ENCODE data around the gene IL17RA.

IL17RA gene

DNA sequence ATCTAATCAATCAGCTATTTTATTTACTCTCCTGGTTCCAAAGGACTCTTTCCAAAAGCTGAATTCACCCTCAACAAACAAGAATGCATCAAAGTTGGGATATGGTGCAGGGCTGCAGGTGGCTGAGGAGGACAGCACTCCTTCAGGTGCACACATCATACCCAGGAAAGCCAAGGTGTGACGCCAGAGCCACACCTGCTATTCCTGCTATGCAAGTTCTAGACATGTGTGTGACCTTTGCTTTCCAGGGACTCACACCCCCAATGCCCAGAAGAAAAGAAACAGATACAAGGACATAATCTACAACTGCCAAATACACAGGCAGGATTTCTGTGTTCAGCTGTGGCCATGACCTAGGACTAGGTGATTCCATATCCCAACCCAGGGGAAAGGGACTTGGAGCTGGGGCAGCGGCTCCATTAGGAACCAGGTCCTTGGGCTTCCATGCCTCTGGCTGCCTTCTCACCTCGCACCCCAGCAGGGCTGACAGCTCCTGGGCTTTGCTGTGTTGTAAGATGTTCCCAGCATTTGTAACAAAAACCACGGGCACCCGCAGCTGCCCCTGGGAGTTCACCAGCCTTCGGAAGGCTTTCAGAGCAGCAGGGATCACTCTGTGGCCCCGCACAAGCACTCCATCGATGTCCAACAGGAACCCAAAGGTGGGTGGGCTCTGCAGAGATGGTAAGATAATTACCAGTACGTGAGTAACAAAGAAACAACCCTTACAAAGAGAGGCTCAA lies 64.4 kb downstream of the IL17RA start:
- Mint-ChIP-seq H3K4me1 (peaks cover 9% of the 10 kb centered on the region), H3K27ac (no peak overlapping the region), H3K4me3 (no peak overlapping the region), H3K9me3 (no peaks in the 10 kb centered on the region), H3K27me3 (ENCODE audit: low read depth, poor library complexity) (no peaks in the 10 kb centered on the region), H3K36me3 (ENCODE audit: low read depth) (peaks cover 29% of the 10 kb centered on the region)
- no peak for DNase-seq
- TF ChIP-seq, protein P1, sequence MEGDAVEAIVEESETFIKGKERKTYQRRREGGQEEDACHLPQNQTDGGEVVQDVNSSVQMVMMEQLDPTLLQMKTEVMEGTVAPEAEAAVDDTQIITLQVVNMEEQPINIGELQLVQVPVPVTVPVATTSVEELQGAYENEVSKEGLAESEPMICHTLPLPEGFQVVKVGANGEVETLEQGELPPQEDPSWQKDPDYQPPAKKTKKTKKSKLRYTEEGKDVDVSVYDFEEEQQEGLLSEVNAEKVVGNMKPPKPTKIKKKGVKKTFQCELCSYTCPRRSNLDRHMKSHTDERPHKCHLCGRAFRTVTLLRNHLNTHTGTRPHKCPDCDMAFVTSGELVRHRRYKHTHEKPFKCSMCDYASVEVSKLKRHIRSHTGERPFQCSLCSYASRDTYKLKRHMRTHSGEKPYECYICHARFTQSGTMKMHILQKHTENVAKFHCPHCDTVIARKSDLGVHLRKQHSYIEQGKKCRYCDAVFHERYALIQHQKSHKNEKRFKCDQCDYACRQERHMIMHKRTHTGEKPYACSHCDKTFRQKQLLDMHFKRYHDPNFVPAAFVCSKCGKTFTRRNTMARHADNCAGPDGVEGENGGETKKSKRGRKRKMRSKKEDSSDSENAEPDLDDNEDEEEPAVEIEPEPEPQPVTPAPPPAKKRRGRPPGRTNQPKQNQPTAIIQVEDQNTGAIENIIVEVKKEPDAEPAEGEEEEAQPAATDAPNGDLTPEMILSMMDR (IDR thresholded peaks at IDR 0.05) = no peak

DNA sequence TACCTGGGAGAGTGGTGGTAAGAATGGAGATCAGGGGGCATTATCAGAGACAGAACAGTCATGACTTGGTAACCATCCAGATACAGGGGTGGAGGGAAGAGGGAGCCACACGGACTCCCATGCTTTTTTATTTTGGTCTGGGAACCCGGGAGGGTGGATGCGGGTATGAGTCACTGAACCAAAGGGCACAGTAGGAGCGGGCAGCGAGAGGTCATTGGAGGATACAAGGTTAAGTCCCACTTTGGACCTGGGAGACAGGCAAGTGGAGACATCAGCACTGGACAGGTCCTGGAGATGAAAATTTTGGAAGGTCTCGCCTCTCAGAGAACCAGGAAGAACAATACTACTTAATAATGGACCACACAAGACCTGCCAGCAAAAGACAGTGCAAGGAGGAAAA lies 67.5 kb downstream of the IL17RA start:
- Mint-ChIP-seq H3K9me3 (no peaks in the 10 kb centered on the region), H3K36me3 (ENCODE audit: low read depth) (peaks cover 27% of the 10 kb centered on the region), H3K4me1 (peaks cover 21% of the 10 kb centered on the region), H3K4me3 (no peak overlapping the region), H3K27me3 (ENCODE audit: low read depth, poor library complexity) (no peaks in the 10 kb centered on the region), H3K27ac (peak overlapping the region; percentile 56)
- TF ChIP-seq, protein P1 (IDR thresholded peaks at IDR 0.05) = no peak
- DNase-seq = no peak

DNA sequence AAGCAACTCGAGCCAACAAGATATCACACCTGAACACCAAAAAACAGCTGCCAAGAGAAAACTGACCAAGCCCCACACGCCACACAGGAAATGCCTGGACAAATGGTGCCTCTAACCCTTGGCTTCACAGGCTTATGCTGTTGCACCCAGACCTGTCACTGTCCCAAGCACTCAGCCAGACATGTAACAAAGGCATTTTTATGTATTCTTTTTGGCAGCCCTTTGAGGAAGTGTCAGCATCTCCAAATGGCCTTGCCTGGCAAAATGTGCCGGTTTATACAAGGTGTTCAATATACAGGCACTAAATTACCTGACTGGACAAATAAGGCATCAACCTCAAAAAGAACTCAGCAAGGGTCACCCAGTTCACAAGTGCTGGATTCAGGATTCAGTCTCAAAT lies 68.2 kb downstream of the IL17RA start:
- Mint-ChIP-seq H3K36me3 (ENCODE audit: low read depth) (peaks cover 22% of the 10 kb centered on the region), H3K27ac (no peak overlapping the region), H3K9me3 (no peaks in the 10 kb centered on the region), H3K4me3 (no peak overlapping the region), H3K27me3 (ENCODE audit: low read depth, poor library complexity) (no peaks in the 10 kb centered on the region), H3K4me1 (peaks cover 25% of the 10 kb centered on the region)
- DNase-seq = no peak
- TF ChIP-seq, protein P1 (IDR thresholded peaks at IDR 0.05) = no peak

DNA sequence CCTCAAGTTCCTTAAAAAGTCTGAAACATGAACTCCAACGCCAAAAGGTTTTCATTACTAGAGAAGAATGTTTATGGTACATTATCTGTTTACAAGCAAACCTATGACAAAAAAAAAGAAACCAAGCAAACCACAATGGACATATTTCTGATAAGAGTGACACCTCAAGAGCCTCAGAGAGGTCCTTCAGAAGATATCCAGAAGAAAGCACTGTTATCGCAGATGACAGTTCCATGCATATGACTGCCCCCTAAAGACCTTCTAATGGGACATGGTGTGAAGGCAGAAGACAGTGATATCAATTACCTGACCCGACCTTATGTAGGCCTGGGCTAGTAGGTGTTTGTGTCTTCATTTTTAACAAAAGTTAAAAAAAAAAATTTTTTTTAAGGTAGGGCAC lies 71.1 kb downstream of the IL17RA start:
- Mint-ChIP-seq H3K4me3 (peak overlapping the region; percentile 12), H3K27me3 (ENCODE audit: low read depth, poor library complexity) (peaks cover 3% of the 10 kb centered on the region), H3K27ac (no peak overlapping the region), H3K36me3 (ENCODE audit: low read depth) (peaks cover 15% of the 10 kb centered on the region), H3K9me3 (no peaks in the 10 kb centered on the region), H3K4me1 (peaks cover 36% of the 10 kb centered on the region)
- no peak for DNase-seq
- TF ChIP-seq, protein P1 (IDR thresholded peaks at IDR 0.05) = no peak

DNA sequence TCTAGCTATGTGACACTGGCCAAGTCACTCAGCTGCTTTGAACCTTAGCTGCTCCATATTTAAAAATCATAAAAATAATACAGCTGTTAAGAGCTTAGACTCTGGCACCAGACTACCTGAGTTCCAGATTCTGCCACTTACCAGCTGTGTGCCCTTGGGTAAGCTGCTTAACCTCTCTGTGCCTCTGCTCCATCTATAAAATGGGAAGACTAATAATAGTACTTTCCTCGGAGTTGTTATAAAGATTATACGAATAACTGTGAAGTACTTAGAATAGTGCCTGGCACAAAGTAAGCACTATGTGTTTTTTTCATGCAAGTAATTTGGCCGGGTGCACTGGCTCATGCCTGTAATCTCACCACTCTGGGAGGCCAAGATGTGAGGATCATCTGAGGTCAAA lies 72.9 kb downstream of the IL17RA start:
- Mint-ChIP-seq H3K9me3 (no peaks in the 10 kb centered on the region), H3K4me1 (peaks cover 30% of the 10 kb centered on the region), H3K27ac (no peak overlapping the region), H3K4me3 (peak overlapping the region; percentile 87), H3K36me3 (ENCODE audit: low read depth) (peaks cover 7% of the 10 kb centered on the region), H3K27me3 (ENCODE audit: low read depth, poor library complexity) (peaks cover 3% of the 10 kb centered on the region)
- no peak for DNase-seq
- TF ChIP-seq, protein P1 (IDR thresholded peaks at IDR 0.05) = no peak

DNA sequence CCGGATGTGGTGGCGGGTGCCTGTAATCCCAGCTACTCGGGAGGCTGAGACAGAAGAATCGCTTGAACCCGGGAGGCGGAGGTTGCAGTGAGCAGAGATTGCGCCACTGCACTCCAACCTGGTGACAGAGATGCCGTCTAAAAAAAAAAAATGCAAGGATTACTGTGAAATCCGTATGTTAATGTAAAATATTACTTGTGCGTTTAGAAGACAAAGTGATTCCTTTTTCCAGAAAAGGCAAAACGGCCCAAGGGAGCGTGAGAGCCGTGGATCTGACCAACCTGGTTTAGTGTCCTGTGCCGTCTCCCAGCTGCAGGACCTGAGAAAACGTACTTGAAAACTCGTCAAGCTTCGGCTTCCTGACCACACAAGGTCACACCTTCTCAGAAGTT lies 73.4 kb downstream of the IL17RA start:
- H3K27ac Mint-ChIP-seq = no peak overlapping the region
- DNase-seq = no peak
- peak overlapping the region; percentile 87 for H3K4me3 Mint-ChIP-seq
- TF ChIP-seq, protein P1 (IDR thresholded peaks at IDR 0.05) = no peak
- peaks cover 7% of the 10 kb centered on the region for H3K36me3 Mint-ChIP-seq (ENCODE audit: low read depth)
- peaks cover 30% of the 10 kb centered on the region for H3K4me1 Mint-ChIP-seq
- H3K27me3 Mint-ChIP-seq (ENCODE audit: low read depth, poor library complexity) = peaks cover 3% of the 10 kb centered on the region
- H3K9me3 Mint-ChIP-seq = no peaks in the 10 kb centered on the region
